Astrocyte of the hippocampus (primary cell): ENCODE data around the gene PSMD2.
"Not testable (repeated sequence)": the region's sequence is repeated elsewhere in the genome, so short reads cannot be mapped to it uniquely, and the experiment has no call there.

Source experiments
- DNase-seq: peaks from one replicate; pipeline ENCODE4 v3.0.0; 2011; ENCODE audit warnings: low read depth, low spot score

PSMD2 gene

GRCh38 chr3:184339001-184339400 is 40.0 kb downstream of the PSMD2 start:
- no peak for DNase-seq

- not testable (repeated sequence) for DNase-seq
Observed at GRCh38 chr3:184339451-184340135, 40.6 kb downstream of the PSMD2 start.

- no peak for DNase-seq
Observed at GRCh38 chr3:184341925-184342324, 42.9 kb downstream of the PSMD2 start.

GRCh38 chr3:184343200-184343876 is 44.3 kb downstream of the PSMD2 start:
- peak; percentile 76 for DNase-seq

- DNase-seq = no peak
Observed at GRCh38 chr3:184344579-184345316, 45.7 kb downstream of the PSMD2 start.

- peak; percentile 79 for DNase-seq
Observed at GRCh38 chr3:184345317-184346144, 46.5 kb downstream of the PSMD2 start.

GRCh38 chr3:184346480-184347190 is 47.6 kb downstream of the PSMD2 start:
- DNase-seq = no peak

GRCh38 chr3:184347321-184348056 is 48.4 kb downstream of the PSMD2 start:
- no peak for DNase-seq

GRCh38 chr3:184348057-184348382 is 49.0 kb downstream of the PSMD2 start:
- no peak for DNase-seq

- DNase-seq = no peak
Observed at GRCh38 chr3:184349563-184350470, 50.8 kb downstream of the PSMD2 start.

GRCh38 chr3:184350618-184351017 is 51.6 kb downstream of the PSMD2 start:
- DNase-seq = no peak

GRCh38 chr3:184351511-184352148 is 52.6 kb downstream of the PSMD2 start:
- no peak for DNase-seq

- DNase-seq = no peak
Observed at GRCh38 chr3:184352149-184352785, 53.2 kb downstream of the PSMD2 start.

GRCh38 chr3:184352897-184353545 is 54.0 kb downstream of the PSMD2 start:
- DNase-seq = no peak

GRCh38 chr3:184353546-184353941 is 54.5 kb downstream of the PSMD2 start:
- DNase-seq = no peak

GRCh38 chr3:184354121-184354728 is 55.2 kb downstream of the PSMD2 start:
- DNase-seq = peak; percentile 69

GRCh38 chr3:184354754-184355153 is 55.7 kb downstream of the PSMD2 start:
- DNase-seq = no peak
